HCT116 (cell line): ENCODE results near the gene DIP2C.

Source experiments
- EZH2 ChIP-seq: fragments of 200-600 bp; sonication (generic); IDR thresholded peaks from 2 replicates; pipeline ENCODE4 v1.6.1; 2017; ENCODE audit warnings: antibody characterized with exemption, mixed run types
- YY1 ChIP-seq: IDR thresholded peaks from 2 replicates; pipeline ENCODE4 v1.6.1; 2011; ENCODE audit warnings: low read length, low read depth, moderate library complexity, mild to moderate bottlenecking; ENCODE audit not compliant: insufficient replicate concordance; ENCODE audit errors: extremely low read depth
- TF ChIP-seq, protein P1 (sequence below), 3 experiments: fragments of 200-600 bp in 1 of 3; sonication (generic) in 1 of 3; IDR thresholded peaks in 2 of 3; conservative IDR thresholded peaks in 1 of 3; 2 replicates each; pipeline ENCODE4 v1.5.1; 2012 to 2017; ENCODE audit warnings: low read depth in 2 of 3, low read length in 2 of 3, antibody characterized with exemption in 1 of 3, borderline replicate concordance in 1 of 3, control low read depth in 1 of 3, mild to moderate bottlenecking in 1 of 3, mixed read lengths in 1 of 3, mixed run types in 1 of 3, moderate library complexity in 1 of 3; ENCODE audit not compliant: insufficient read depth in 1 of 3

DNA sequence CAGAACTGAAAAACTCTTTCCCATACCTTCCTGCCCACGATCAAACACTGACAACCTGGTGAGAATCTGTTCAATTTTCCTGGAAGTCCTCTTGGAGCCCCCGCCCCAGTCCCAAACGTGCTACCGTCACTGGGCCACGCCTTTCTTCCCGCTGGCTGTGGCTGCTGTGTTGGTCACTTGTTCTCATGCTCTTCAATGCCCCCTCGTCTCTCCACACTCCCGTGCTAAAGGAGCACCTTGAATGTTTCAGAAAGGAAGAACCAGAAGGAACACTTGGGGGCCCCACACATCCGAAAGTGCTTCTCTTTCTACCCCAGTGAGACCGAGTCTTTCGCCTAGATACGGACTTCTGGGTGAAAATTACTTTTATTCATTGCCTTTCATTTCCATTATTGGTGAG is 215.1 kb downstream of the DIP2C start:
- TF ChIP-seq YY1 (no peak), EZH2 (no peak)
- TF ChIP-seq, protein P1, sequence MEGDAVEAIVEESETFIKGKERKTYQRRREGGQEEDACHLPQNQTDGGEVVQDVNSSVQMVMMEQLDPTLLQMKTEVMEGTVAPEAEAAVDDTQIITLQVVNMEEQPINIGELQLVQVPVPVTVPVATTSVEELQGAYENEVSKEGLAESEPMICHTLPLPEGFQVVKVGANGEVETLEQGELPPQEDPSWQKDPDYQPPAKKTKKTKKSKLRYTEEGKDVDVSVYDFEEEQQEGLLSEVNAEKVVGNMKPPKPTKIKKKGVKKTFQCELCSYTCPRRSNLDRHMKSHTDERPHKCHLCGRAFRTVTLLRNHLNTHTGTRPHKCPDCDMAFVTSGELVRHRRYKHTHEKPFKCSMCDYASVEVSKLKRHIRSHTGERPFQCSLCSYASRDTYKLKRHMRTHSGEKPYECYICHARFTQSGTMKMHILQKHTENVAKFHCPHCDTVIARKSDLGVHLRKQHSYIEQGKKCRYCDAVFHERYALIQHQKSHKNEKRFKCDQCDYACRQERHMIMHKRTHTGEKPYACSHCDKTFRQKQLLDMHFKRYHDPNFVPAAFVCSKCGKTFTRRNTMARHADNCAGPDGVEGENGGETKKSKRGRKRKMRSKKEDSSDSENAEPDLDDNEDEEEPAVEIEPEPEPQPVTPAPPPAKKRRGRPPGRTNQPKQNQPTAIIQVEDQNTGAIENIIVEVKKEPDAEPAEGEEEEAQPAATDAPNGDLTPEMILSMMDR (IDR thresholded peaks at IDR 0.05 in 2 of 3, conservative IDR thresholded peaks at IDR 0.05 in 1 of 3; ENCODE audit: borderline replicate concordance in 1 of 3, insufficient read depth in 1 of 3, low read depth in 2 of 3, low read length in 2 of 3), result no peak
